Stimulated activated CD8-positive, alpha-beta memory T cell treated with anti-CD3 and anti-CD28 coated beads, Interleukin-7, amount 100 ng/mL, for 24 hours (primary cell): ENCODE measurements around the gene TOX2.

Experiments
- DNase-seq: peaks from one replicate; pipeline ENCODE4 v3.0.0-alpha.2; 2020; ENCODE audit warnings: low read depth

The TOX2 gene

GRCh38 chr20:43959079-43959919 is 44.6 kb downstream of the TOX2 start:
- DNase-seq = no peak

- no peak for DNase-seq
These were observed 45.2 kb downstream of the TOX2 start for GRCh38 chr20:43959920-43960227.

GRCh38 chr20:43960231-43960630 is 45.6 kb downstream of the TOX2 start:
- DNase-seq = no peak

GRCh38 chr20:43961116-43961515 is 46.5 kb downstream of the TOX2 start:
- DNase-seq = no peak

- no peak for DNase-seq
These were observed 47.2 kb downstream of the TOX2 start for GRCh38 chr20:43961541-43962471.

GRCh38 chr20:43962530-43962929 is 47.9 kb downstream of the TOX2 start:
- DNase-seq = no peak

GRCh38 chr20:43963233-43963632 is 48.6 kb downstream of the TOX2 start:
- no peak for DNase-seq

GRCh38 chr20:43963872-43964791 is 49.5 kb downstream of the TOX2 start:
- DNase-seq = no peak

- DNase-seq = no peak
These were observed 53.8 kb downstream of the TOX2 start for GRCh38 chr20:43968341-43969000.

GRCh38 chr20:43969028-43969447 is 54.4 kb downstream of the TOX2 start:
- no peak for DNase-seq

GRCh38 chr20:43969501-43970182 is 55.0 kb downstream of the TOX2 start:
- DNase-seq = no peak

GRCh38 chr20:43971267-43971666 is 56.6 kb downstream of the TOX2 start:
- DNase-seq = no peak

- DNase-seq = no peak
These were observed 57.4 kb downstream of the TOX2 start for GRCh38 chr20:43972051-43972450.

- DNase-seq = no peak
These were observed 58.0 kb downstream of the TOX2 start for GRCh38 chr20:43972692-43973091.

GRCh38 chr20:43973231-43973630 is 58.6 kb downstream of the TOX2 start:
- DNase-seq = no peak

- no peak for DNase-seq
These were observed 59.2 kb downstream of the TOX2 start for GRCh38 chr20:43973671-43974450.

- DNase-seq = no peak
These were observed 60.0 kb downstream of the TOX2 start for GRCh38 chr20:43974695-43975094.

GRCh38 chr20:43975096-43975768 is 60.6 kb downstream of the TOX2 start:
- no peak for DNase-seq

- no peak for DNase-seq
These were observed 61.9 kb downstream of the TOX2 start for GRCh38 chr20:43976547-43976946.

GRCh38 chr20:43977252-43977651 is 62.6 kb downstream of the TOX2 start:
- DNase-seq = no peak
